Left renal pelvis (tissue), 4 donors: ENCODE measurements around the gene TNNI3. TPM values are rescaled to one million over a fixed set of nuclear protein-coding genes. Genes with fewer than 3 reads are reported as not detected.
A peak's percentile ranks its signal among the peaks of the same experiment; 100 is the strongest.

ENCODE experiments used
- DNase-seq, 4 donors: peaks; one replicate each; pipeline ENCODE4 v3.0.0-alpha.2; 2013; ENCODE audit warnings: low read depth in 4 of 4, low spot score in 3 of 4
- polyA plus RNA-seq, 4 donors: library from polyadenylated mRNA; unstranded; fragments of 120-200 nt; gene quantifications; one replicate each; pipeline ENCODE4 v1.2.1, GENCODE V29; 2013; ENCODE audit not compliant: insufficient read length in 4 of 4

The TNNI3 gene
- polyA plus RNA-seq, 4 donors, result 0.57 to 5.4 (median 4.5) TPM

DNA sequence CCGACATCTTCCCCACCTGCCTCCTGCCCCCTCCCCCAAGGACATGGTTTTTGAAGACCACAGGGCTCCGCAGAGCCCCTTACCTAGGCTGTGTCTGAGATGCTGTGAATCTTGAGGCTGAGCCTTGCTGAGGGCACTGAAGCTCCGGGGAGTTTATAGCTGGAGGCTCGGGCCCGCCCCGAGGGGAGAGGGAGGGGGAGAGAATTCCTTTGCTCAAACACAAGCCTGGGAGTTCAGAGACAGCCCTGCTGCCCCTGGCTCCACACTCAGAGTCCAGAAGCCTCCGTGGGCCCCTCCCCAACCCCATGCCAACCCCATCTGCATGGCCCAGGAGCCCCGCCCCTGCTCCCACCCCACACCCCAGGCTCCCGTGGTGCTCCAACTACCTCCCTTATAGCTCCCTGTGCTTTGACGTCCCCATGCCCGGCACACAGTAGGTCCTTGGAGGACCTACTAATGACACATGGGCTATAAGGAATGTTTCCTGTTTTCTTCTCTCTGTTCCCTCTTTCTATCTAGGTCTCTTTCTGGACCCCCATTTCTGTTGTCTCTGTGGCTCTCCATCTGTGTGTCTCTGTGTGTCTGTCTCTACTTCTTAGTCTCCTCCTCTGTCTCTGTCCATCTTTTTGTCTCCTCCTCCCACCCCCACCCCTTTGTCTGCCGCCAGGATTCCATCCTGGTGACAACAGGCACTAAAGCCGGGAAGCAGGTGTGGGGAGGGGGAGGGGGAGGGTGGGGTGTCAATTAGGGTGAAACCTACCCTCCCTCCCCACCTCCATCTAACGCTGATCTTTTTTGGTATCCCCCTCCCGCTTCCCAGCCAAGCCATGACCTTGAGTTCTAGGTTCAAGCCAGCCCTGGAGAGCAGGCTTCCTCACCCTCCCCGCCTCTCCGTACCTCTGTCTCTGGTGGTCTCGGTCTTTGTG is 8.2 kb downstream of the TNNI3 start, which contains the start of gene TNNT1:
TSS of gene TNNT1 (minus strand) at position 129 of the 926 bp plus-strand sequence. CDS start 2,049 bp downstream, outside the sequence.
- DNase-seq, result no peak

DNA sequence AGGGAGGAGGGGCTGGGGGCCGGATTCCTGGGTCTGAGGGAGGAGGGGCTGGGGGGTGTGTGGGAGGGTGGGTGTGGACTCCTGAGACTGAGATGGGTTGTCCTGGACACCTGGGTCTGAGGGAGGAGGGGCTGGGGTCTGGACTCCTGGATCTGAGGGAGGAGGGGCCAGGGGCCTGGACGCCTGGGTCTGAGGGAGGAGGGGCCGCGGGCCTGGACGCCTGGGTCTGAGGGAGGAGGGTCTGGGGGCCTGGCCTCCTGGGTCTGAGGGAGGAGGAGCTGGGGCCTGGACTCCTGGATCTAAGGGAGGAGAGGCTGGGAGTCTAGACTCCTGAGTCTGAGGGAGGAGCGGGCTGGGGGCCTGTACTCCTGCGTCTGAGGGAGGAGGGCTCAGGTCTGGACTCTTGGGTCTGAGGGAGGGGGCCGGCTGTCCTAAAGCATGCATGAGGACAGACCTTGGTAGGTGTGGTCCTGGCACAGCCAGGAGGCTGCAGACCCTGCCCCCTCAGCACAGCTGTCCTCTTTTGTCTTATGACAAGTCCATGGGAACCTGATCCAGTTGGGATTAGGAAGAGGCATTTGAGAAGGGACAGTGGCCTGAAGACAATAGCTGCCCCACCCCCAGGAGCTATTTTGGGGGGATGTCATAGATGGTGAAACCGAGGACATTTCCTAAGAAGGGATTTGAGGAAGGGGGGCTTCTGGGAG is 9.8 kb downstream of the TNNI3 start:
- no peak for DNase-seq

- no peak for DNase-seq
These were observed 10.7 kb downstream of the TNNI3 start for GRCh38 chr19:55146705-55147273.

DNA sequence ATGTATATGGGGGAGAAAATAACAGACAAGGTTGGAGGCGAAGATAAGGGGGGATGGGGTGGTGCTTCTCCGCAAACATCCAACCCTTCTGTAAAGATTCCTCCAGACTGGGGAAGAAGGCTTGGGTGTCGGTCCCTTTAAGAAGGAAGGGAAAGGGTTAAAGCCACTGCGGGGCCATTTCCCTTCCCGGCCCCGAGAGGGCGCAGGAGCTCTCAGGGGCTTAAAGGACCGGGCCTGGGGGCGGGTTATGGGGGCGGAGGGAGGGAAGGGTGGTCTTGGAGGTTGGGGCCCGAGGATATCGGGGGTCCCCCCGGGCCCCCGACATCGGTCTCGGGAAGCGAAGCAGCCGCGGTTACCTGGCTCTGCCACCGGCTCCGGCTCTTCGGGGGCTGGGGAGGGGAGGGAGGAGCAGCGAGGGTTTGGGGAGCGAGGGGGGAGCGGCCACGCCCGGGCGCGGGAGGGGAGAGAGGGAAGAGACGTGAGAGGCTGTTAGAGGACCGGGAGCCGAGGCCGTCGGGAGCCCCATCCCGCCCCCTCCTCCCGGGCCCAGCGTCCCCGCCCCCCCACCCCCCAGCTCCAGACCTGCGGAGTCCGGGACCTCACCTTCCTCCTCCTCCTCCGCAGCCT is 11.3 kb downstream of the TNNI3 start:
- DNase-seq, result no peak

- DNase-seq, result no peak
These were observed 12.3 kb downstream of the TNNI3 start for GRCh38 chr19:55145232-55145631.

- no peak for DNase-seq
These were observed 15.8 kb downstream of the TNNI3 start for GRCh38 chr19:55141696-55142095.

- no peak for DNase-seq
These were observed 19.6 kb downstream of the TNNI3 start for GRCh38 chr19:55137915-55138314.

- DNase-seq, result no peak
These were observed 21.0 kb downstream of the TNNI3 start for GRCh38 chr19:55136399-55137102.

DNA sequence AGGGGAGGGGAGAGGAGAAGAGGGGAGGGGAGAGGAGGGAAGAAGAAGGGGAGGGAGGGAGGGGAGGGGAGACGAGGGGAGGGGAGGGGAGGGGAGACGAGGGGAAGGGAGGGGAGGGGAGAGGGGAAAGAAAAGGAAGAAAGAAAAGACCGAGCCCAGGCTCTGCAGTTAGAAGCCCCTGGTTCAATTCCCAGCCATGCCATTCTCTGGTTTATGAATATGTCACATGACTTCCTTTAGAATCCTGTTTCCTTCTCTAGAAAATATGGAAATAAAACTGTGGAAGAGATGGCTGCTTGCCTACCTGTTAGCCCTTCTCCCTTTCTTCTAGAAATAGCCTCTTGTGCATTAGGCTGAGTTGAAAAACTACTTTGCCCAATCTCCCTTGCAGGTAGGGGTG is 22.8 kb downstream of the TNNI3 start:
- DNase-seq, result no peak

DNA sequence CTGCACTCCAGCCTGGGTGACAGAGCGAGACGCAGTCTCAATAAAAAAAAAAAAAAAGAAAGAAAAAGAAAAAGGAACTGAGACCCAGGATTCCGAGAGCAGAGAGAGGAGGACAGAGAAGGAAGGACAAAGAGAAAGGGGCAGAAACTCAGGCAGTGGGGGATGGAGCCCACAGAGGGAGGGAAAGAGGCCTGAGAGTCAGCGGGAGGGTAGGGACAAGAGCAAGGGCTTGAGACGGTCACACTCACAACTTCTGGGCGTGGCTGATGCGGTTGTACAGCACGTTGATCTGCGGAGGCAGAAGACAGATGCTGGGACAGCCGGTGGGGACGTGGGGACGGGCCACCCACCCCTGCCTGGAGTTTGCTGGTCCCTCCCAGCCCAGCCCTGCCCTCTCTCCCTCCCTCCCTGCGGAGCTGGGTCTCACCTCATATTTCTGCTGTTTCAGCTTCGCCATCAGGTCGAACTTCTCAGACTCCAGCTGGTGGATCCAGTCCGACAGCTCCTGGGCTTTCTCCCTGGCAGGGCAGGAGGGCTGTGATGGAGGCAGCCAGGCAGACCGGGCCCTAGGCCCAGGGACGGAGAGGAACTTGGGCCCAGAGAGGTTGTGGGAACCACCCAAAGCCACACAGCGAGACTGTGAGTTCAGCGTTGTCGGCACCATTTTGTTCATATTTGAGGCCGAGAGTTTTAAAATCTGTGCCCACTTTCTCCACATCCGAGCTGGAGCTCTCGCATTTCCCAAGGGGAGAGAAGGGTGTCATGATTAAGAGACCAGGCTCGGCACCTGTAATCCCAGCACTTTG is 23.7 kb downstream of the TNNI3 start:
- no peak for DNase-seq

DNA sequence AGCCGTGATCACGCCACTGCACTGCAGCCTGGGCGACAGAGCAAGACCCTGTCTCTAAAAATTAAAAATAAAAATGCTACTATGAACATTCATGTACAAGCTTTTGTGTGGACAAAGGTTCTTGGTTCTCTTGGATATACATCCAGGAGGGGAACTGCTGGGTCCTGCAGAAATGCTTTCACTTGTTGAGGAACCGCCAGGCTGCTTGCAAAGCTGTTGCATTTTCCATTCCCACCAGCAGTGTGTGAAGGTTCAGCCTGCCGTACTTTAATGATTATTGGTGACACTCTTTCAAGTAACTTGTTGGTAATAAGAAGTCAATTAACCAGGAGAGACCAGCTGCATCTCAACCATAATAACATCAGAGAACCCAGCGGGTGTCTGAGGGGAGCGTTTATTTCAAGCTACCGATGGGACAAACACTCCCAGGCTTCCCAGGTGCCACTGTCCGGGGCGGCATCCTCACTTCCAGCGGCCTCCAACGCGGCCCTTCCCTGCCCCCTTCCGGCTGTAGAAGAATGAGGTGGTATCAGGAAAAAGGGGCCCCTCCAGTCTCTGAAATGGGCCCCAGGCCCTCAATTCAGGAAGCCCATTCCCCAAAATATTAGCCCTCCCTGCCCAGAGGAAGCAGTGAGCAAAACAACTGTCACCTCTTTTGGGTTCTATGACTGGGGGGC is 24.9 kb downstream of the TNNI3 start:
- DNase-seq, result no peak

DNA sequence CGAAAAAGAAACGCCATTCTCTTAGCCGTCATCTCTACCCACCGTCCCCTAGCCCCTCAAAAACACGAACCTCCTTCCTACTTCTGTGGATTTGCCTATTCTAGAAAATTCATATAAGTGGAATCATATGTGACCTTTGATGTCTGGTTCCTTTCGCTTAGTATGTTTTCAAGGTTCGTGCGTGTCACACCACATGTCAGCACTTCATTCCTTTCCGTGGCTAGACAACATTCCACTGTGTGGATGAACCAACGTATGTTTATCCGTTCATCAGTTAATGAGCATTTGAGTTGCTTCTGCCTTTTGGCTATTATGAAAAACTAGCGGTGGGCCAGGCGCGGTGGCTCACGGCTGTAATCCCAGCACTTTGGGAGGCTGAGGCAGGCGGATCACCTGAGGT is 26.1 kb downstream of the TNNI3 start:
- DNase-seq, result no peak

- DNase-seq, result no peak
These were observed 38.5 kb downstream of the TNNI3 start for GRCh38 chr19:55119053-55119452.

- no peak for DNase-seq
These were observed 39.0 kb downstream of the TNNI3 start for GRCh38 chr19:55118401-55118991.

GRCh38 chr19:55117663-55118391 is 39.7 kb downstream of the TNNI3 start:
- peak; percentile 95 to 97 (median 96) for DNase-seq

GRCh38 chr19:55116859-55117662 is 40.5 kb downstream of the TNNI3 start, which contains the start of gene PPP1R12C:
PPP1R12C (minus strand) TSS chr19:55117637; CDS start chr19:55117543, 94 bp downstream.
- no peak for DNase-seq
